GM19023 (cell line): Measurements from ENCODE around the gene IGSF3.

Experiments
- ATAC-seq: cut with Tn5 transposase; IDR thresholded peaks from one replicate; pipeline ENCODE4 v1.9.1; 2021; ENCODE audit warnings: mild to moderate bottlenecking, moderate library complexity; ENCODE audit not compliant: unreplicated experiment

Gene IGSF3

GRCh38 chr1:116532671-116533428, 134.7 kb downstream of the IGSF3 start:
- no peak for ATAC-seq

GRCh38 chr1:116531917-116532316, 135.6 kb downstream of the IGSF3 start:
- no peak for ATAC-seq

- ATAC-seq = no peak
Observed at GRCh38 chr1:116529681-116530080, 137.9 kb downstream of the IGSF3 start.

GRCh38 chr1:116529199-116529631, 138.3 kb downstream of the IGSF3 start:
- ATAC-seq = no peak

GRCh38 chr1:116528329-116529083, 139.0 kb downstream of the IGSF3 start:
- ATAC-seq = no peak

GRCh38 chr1:116525440-116525839, 142.1 kb downstream of the IGSF3 start:
- ATAC-seq = no peak
